ENCODE data around the gene MACROD1.

- no peak for TF ChIP-seq CTCF (IDR thresholded peaks at IDR 0.05 in 2 of 3, conservative IDR thresholded peaks at IDR 0.05 in 1 of 3; ENCODE audit: control insufficient read depth in 2 of 3, extremely low read depth in 1 of 3, insufficient read depth in 1 of 3, low read depth in 3 of 3, low read length in 3 of 3)
- no peak for TF ChIP-seq POLR2A (IDR thresholded peaks at IDR 0.05; ENCODE audit: low read depth, low read length)
- TF ChIP-seq NR2C2 (IDR thresholded peaks at IDR 0.05; ENCODE audit: borderline replicate concordance, control insufficient read depth, insufficient read length, low read depth): no peak
- TF ChIP-seq ATF7 (IDR thresholded peaks at IDR 0.05; ENCODE audit: low read depth): no peak
- TF ChIP-seq MEF2A (IDR thresholded peaks at IDR 0.05; ENCODE audit: insufficient read depth, low read depth, low read length): no peak
Observed at GRCh38 chr11:64052436-64052835, 113.5 kb downstream of the MACROD1 start.

Measured in GM12878 (cell line).